Adrenal gland (tissue), 5 donors: ENCODE data around the gene FCHSD2.

Source experiments
- CTCF ChIP-seq, 6 experiments: fragments of 450-650 bp in 4 of 6; fragments of 200-600 bp in 2 of 6; sonication (generic) in 1 of 6; IDR thresholded peaks; 1 replicate in 5 of 6; 2 replicates in 1 of 6; pipeline versions ENCODE4 v1.5.1 to v1.8.0; 2016 to 2021; ENCODE audit warnings: antibody characterized with exemption in 6 of 6, mild to moderate bottlenecking in 2 of 6, moderate library complexity in 1 of 6
- POLR2A ChIP-seq, 2 donors: fragments of 450-650 bp; IDR thresholded peaks; one replicate each; pipeline ENCODE4 v1.6.1; 2017; ENCODE audit warnings: antibody characterized with exemption in 2 of 2, mild to moderate bottlenecking in 2 of 2, moderate library complexity in 1 of 2
- donor health status: DM: no; HTN: no; CAD: no.

DNA sequence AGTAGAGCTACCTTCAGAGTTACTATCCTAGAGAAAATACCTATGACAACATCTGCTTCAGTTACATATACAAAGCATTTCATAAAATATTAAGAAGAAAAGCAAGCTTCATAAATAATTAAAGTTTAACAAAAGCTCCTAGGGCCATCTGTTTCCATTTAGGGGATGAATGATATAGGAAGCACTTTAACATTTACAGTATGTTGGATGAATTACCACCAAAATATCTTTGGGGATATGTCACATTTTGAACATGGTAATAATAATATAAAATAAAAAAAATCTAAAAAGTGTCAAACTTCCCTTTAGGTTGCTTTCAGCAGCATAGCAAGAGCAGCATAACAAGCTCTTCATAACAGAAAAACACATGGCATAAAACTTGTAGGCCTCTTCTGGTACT lies 223.3 kb downstream of the FCHSD2 start:
- TF ChIP-seq CTCF (IDR thresholded peaks at IDR 0.05) (no peak), POLR2A (IDR thresholded peaks at IDR 0.05) (no peak)
